ENCODE data around the gene FKBP5. TPM values are rescaled to one million over a fixed set of nuclear protein-coding genes. Genes with fewer than 3 reads are reported as not detected.
"Not testable (repeated sequence)": the region's sequence is repeated elsewhere in the genome, so short reads cannot be mapped to it uniquely, and the experiment has no call there.

FKBP5 gene
- total RNA-seq, 2 donors from 2014 or later: 83.1 to 193 TPM

GRCh38 chr6:35706468-35706867 is 17.8 kb upstream of the FKBP5 start:
- DNase-seq (ENCODE audit: low spot score): no peak
- intact Hi-C loops (cut with DNase I): no loop called here

DNA sequence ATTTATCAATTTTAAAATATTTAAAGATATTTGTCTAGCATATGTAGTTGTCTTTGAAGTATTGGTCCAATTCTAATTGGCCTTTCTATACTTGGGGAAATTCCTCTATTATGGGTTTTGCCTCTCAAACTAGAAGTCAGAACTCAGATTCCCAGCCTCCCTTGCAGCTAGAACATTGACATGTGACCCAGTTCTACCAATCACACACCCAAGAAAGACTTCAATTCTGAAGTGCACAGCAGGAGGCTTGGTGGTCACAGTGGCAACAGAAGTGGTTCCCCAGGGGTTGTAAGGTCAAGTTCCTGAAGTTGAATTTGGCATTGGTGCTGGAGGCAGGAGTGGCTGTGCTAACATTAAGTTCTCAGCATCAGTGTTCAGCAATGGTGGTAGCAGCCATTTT is 14.8 kb upstream of the FKBP5 start:
- DNase-seq (ENCODE audit: low spot score): no peak

GRCh38 chr6:35698858-35699257 is 10.1 kb upstream of the FKBP5 start:
- DNase-seq (ENCODE audit: low spot score): no peak
- intact Hi-C loops (cut with DNase I): no loop called here

More for the DNA sequence above, 14.8 kb upstream of the FKBP5 start:
- intact Hi-C loops (cut with DNase I): no loop called here

DNA sequence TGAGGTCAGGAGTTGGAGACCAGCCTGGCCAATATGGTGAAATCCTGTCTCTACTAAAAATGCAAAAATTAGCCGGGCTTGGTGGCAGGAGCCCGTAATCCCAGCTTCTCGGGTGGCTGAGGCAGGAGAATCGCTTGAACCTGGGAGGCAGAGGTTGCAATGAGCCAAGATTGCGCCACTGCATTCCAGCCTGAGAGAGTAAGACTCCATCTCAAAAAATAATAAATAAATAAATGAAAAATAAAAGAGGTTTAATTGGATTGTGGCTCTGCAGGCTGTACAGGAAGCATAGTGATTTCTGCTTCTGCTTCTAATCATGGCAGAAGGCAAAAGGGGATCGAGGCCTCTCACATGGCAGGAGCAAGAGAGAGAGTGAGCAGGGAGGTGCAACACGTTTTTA is 9.7 kb upstream of the FKBP5 start:
- DNase-seq (ENCODE audit: low spot score); intact Hi-C loops (cut with DNase I): not testable (repeated sequence)

GRCh38 chr6:35694462-35694861 is 5.7 kb upstream of the FKBP5 start:
- DNase-seq (ENCODE audit: low spot score): no peak
- intact Hi-C loops (cut with DNase I): no loop called here

DNA sequence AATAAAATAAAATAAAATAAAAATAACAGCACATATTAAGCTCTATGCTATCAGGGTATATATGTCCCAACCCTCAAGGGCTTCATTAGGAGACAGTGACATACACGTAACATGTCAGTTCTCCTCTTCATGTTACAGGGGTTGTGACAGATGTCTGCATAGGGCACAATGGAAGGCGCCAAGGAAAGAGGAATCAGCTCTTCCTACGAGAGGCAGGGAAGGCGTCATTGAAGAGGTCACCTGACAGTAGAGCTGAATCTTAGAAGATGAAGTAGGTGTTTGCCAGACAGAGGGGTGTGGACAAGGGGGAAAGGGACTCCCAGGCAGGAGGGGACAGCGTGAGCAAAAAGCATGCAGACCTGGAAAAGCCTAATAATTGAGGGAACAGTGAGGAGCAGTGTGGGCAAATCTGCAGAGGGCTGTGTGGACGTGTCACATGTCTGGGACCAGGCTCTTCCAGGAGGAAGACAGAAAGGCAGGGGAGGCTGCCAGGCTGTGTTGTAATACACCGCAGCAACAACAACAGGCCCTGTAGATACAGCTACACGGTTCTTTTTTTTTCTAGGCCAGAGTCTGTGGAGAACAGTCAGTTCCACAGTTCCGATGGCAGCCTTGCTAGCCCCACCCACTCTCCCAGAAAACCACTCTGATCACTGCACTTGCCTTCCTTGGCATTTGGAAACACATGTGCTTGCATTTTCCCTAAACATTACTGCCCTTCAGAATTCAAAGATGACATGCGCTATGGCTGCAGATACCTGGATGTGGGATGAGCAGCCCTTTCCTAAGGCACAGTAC is 2.5 kb upstream of the FKBP5 start:
- intact Hi-C loops (cut with DNase I): no loop called here
- DNase-seq (ENCODE audit: low spot score): peak; percentile 96

- intact Hi-C loops (cut with DNase I): no loop called here
- DNase-seq (ENCODE audit: low spot score): no peak
These were observed 1.8 kb upstream of the FKBP5 start for GRCh38 chr6:35690484-35690883.

DNA sequence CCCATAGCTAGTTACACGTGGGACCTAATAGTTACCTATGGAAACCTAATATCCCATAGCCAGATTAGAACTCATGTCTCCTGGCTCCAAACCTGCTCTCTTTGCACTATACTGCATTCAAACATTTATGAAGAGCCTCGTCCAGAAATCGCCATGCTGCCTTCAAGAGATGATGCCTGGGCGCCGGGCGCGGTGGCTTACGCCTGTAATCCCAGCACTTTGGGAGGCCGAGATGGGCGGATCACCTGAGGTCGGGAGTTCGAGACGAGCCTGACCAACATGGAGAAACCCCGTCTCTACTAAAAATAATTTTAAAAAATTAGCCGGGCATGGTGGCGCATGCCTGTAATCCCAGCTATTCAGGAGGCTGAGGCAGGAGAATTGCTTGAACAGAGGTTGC is 1.3 kb upstream of the FKBP5 start:
- DNase-seq (ENCODE audit: low spot score); intact Hi-C loops (cut with DNase I): not testable (repeated sequence)

DNA sequence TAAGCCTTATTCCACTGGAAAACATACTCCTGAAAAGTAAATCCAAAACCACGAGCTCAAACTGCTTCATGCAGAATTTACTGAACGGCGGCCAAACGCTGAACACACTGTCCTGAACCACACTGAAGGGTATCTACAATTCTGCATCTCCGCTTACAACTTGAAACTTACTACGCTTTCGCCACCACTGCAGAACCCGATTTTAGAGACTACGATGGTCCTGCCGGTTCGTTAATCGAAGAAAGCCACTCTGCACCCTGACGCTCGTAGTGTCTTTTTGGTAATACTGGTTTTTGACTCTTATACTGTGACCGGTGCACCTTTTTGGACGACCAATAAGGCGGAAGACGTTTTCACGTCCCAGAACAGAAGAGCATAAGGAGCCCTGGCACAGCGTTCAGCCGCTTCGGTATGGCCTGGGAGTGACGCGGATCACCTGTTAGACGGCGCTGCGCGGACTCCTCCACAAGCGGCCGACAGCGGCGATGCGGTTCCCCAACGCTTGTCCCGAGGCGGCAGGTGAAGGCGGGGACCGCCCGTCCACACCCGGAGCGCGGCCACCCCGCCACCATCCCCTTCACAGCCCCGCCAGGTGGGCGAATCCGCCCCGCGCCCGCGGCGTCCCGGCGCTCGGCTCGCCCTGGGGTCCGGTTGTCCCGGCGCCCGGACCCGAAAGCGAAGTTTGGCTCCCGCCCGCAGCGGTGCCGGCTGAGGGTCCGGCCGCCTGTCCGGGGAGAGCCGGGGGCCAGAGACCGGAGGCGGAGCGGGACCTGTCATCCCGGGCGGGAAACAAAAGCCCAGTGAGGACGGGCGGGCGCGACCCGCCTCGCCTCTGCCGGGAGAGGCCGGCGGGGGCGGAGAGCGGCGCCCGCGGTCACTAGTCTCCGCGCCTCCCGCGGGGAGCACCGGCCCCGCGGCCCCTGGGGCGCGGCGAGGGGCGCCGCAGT is 784 bp downstream of the FKBP5 start:
- intact Hi-C loops (cut with DNase I): loop anchor here (2.0 to 10.0 kb wide), 5 partner anchors 49 to 1906 kb away; partner anchors contain the start of gene ARMC12 (in 2 of the 2)
- peak; percentile 89 for DNase-seq (ENCODE audit: low spot score)

DNA sequence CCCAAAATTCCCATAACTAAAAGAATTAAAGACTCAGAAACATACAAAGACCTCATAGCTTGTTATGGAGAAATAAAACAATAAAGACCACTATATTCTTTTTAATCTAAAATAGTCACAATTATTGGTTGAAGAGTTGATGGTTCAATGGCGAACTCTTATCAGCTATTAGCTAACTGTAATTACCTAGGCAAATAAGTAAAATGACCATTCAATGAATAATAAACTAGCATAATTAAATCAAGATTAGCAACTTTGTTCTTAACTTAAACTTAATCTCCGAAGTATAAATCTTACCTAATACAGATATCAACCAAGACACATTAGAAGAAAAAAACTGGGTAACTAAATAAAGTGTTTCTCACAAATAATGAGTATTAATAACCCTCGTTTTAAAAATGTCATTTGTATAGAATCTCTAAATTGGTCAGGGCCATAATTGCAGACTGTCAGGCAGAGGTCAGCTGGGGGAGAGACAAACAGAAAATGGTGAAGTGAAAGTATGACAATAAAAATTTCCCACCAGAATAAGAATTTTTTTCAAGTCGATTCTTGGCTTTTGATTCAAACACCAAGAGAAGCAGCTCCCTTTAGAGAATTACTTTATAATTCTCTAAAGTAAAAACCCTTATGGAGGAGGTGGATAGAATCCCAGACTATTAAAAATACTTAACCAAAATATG is 1.7 kb downstream of the FKBP5 start:
- intact Hi-C loops (cut with DNase I): loop anchor here (5.0 to 10.0 kb wide), 4 partner anchors 50 to 1905 kb away; partner anchors contain the start of gene ARMC12 (in 1 of the 2)
- DNase-seq (ENCODE audit: low spot score): no peak

GRCh38 chr6:35686436-35686835 is 2.3 kb downstream of the FKBP5 start:
- intact Hi-C loops (cut with DNase I): loop anchor here (5.0 to 10.0 kb wide), 4 partner anchors 51 to 1904 kb away; partner anchors contain the start of gene ARMC12 (in 1 of the 2)

GRCh38 chr6:35683267-35683666 is 5.4 kb downstream of the FKBP5 start:
- intact Hi-C loops (cut with DNase I): loop anchor here (10.0 kb wide), 2 partner anchors 58 to 98 kb away; no protein-coding TSS in a partner anchor
- no peak for DNase-seq (ENCODE audit: low spot score)

More at GRCh38 chr6:35686436-35686835, 2.3 kb downstream of the FKBP5 start:
- DNase-seq (ENCODE audit: low spot score): no peak

GRCh38 chr6:35681298-35681697 is 7.4 kb downstream of the FKBP5 start:
- DNase-seq (ENCODE audit: low spot score): no peak

GRCh38 chr6:35679399-35679798 is 9.3 kb downstream of the FKBP5 start:
- intact Hi-C loops (cut with DNase I): no loop called here
- DNase-seq (ENCODE audit: low spot score): no peak

More at GRCh38 chr6:35681298-35681697, 7.4 kb downstream of the FKBP5 start:
- intact Hi-C loops (cut with DNase I): loop anchor here (10.0 kb wide), 2 partner anchors 56 to 96 kb away; no protein-coding TSS in a partner anchor

DNA sequence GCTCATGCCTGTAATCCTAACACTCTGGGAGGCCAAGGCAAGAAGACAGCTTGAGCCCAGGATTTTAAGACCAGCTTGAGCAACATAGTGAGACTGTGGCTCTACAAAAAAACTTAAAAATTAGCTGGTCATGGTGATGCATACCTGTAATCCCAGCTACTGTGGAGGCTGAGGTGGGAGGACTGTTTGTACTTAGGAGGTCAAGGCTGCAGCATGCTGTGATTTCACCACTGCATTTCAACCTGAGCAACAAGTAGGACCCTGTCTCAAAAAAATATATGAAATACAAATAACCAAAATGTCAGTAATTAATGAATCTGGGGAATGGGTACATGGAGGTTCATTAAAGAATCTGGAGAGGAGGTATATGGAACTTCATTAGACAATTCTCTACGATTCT is 9.9 kb downstream of the FKBP5 start:
- intact Hi-C loops (cut with DNase I): no loop called here
- no peak for DNase-seq (ENCODE audit: low spot score)

DNA sequence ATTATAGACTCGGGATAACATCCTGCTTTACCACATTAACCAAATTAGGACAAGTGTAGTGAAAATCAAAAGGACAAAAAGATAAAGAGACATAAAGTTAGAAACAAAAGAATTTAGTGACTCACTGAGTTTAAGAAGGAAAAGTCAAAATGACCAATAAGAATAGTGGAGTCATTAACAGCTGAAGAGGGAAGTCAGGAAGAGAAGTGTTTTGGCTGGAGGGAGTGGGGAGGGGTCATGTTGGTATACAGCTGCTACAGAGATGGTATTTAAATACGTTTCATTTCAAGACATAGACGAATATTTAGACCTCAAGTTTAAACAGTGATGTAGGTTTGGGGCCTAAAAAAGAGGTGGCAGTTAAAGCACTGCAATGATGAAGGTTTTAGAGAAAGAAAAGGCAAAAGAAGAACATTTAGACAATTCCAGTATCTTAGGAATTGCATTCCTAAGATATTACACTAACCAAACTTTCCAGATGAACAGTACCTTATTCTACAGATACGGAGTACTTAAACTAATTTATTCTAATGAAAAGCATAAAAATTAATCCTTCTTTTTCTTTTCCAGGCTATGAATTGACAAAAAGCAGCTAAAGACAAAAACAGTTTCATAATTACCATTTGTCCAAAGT is 10.6 kb downstream of the FKBP5 start:
- DNase-seq (ENCODE audit: low spot score): no peak
- intact Hi-C loops (cut with DNase I): no loop called here

DNA sequence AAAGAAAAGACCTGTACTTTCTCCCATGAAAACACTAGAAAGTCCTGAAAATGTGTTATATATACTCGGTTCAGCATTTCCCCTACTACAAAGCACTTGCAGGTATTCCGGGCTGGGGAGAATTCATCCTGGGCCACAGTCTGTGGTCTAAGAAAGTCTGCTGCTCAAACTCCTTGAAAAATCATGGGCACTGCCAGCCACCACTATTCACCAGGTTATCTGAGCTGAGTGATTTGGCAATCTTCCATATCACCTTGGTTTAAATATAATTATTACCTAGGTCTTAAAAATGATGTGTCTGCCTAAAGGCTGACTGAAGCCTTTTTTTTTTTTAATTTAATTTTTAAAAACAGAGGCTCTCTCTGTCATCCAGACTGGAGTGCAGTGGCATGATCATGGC is 11.3 kb downstream of the FKBP5 start:
- no peak for DNase-seq (ENCODE audit: low spot score)
- intact Hi-C loops (cut with DNase I): no loop called here

DNA sequence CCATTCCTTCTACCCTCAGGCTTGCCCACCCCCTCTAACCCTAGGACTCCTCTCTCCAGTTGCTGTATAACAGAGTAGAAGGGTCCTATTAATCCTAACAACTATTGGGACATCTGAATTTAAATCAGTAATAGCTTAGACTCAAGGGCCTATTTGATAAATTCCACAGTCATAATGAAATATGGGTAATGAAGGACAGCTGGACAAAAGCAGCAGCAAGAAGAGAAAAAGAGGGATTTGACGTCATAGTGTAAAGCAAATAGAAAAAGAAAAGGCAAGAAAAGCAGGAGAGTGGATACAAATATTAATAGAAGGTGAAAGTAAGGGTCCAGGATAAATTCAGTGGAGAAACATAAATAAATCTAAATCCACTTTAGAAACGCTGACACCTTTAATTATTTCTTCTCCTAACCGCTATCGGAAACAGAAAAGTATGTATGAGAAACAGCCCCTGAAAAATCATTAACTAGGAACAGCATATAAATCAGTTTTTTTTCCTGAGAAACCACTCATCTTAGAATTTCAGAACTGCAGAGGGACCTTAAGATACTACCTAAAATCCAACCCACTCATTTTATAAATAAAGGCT is 12.8 kb downstream of the FKBP5 start:
- intact Hi-C loops (cut with DNase I): no loop called here
- DNase-seq (ENCODE audit: low spot score): no peak
